Islet precursor cell (in vitro differentiated cells): ENCODE results near the gene LGALS3BP.

Experiments used
- DNase-seq: peaks from one replicate; pipeline ENCODE4 v3.0.0-alpha.2; 2018

LGALS3BP gene

GRCh38 chr17:78999056-78999768, 19.5 kb upstream of the LGALS3BP start:
- peak; percentile 45 for DNase-seq

DNA sequence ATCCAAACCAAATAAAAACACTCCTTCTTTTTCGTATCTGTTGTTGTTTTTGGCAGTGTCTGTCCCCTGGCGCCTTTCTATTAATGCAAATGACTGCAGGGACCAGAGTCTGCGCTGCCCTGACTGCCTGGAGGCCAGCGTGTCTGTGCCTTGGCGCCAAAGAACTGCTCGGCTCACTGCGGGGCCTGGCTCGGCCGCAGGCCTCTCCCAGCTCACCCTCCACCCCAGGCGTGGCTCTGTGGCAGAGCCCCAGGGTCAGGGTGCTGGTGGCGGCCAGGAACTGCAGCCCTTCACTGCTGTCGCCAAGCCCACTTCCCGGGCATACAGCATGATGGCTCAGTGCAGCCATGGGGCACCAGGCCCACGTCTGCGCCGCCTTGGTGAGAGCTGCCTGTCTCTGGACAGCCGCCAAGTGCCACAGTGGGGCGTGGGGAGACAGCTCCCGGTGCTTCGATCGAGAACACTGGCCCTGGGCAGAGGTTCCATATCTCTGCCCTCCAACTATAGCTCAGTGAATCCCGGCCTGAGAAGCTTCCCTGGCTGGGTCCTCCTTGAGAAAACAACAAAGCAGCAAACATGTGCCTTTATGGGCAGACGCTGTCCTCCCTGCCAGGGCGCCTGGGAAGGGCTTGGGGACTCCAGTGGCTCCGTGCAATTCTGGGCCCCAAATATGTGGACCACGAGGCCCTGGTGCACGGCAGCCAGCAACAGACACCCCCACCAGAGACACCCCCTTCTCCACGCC, 18.8 kb upstream of the LGALS3BP start:
- peak; percentile 53 for DNase-seq

- DNase-seq = peak; percentile 43
Observed at GRCh38 chr17:78997881-78998280, 18.2 kb upstream of the LGALS3BP start.

GRCh38 chr17:78997231-78997741, 17.6 kb upstream of the LGALS3BP start:
- no peak for DNase-seq

GRCh38 chr17:78996781-78997201, 17.1 kb upstream of the LGALS3BP start:
- DNase-seq = peak; percentile 52

DNA sequence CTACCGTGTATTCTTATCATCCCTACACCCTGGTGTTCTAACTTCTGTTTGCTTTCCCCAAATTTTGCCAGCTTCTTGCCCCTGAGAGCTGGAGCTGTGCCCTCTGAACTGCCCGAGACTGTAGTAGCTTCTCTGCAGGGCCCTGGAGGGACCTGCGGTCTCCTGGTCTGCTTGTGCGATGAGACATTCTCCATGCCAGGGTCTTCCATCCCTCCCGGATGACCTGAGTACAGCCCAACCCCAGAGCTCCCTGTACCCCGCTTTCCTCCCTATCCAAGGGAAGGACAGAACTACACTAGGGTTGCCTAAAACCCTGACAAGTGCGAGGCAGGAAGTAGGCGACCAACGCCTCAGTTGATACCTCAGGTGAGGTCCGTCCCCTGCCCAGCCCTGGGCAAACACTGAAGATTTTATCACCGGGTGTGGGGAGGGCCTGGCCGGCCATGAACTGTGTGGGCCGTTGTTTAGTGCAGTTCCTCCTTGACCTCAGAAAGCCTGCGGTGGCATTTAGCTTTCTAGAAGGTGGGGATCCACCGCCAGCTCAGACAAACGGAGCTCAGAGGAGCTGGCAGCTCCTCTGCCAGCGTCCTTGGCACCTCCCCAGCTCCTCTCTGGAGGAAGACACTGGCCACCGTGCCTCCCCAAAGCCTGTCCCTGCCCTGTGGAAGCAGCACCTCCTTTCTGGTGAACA, 16.2 kb upstream of the LGALS3BP start:
- peak; percentile 46 for DNase-seq

DNA sequence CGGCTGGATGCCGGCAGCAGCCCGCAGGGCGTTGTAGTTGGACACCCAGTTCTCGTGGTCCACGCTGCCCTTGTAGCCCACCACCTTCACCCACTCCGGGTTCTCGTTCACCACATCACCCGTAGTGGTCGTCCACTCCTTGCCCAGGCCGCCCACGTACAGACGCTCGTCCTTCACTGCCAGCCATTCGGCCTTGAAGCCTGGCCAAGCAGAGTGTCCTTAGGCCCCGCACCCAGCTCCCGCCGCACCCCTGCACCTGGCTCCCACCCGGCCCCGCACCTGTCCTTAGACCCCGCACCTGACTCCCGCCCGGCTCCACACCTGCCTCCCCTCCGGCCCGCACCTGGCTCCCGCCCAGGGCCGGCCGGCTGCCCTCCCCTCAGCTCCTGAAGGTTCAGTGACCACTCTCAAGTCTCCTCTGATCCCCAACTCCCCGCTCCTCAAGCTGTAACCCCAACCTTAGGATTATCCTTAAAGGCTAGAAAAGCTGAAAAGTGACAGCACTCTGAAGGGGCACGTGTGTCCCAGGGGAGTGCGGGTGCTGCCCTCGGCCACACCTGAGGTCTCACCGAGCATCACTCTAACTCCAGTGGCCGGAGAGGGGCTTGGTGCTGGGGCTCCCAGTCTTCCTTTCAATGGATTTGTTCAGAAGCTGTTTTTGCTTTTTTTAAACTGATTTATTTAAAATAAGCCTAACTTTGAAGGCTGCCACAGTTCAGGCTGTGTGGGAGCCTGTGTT, 15.5 kb upstream of the LGALS3BP start:
- DNase-seq = peak; percentile 49

DNA sequence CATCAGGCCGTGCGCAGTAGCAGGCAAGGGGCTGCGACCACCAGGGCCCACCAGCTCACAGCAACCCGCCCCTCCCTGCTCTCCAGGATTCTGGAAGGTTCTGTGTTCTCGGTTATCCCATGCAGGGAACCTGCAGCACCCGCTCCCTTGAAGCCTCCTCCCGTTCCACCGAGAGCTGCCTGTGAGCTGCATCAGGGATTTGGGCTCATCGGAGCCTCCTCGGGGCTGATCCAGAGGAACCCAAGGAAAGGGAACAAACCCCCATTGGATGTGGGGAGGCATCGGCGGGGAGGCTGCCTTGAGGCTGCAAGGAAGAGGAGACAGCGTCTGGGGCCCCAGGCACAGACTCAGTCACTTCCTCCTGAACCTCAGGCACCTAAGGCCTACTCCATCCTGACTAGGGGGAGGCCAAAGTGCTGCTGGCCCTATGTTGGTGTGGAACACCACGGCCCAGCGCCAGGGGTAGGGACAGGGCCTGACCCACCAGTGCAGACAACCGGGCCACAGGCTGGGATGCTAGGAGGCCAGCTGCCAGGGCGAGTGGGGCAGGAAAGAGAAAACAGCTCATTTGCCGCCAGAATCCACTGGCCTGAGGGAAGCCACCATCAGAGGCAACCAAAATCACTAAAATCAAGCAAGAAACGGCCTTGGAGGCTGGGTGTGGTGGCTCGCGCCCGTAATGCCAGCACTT, 14.4 kb upstream of the LGALS3BP start:
- peak; percentile 58 for DNase-seq

DNA sequence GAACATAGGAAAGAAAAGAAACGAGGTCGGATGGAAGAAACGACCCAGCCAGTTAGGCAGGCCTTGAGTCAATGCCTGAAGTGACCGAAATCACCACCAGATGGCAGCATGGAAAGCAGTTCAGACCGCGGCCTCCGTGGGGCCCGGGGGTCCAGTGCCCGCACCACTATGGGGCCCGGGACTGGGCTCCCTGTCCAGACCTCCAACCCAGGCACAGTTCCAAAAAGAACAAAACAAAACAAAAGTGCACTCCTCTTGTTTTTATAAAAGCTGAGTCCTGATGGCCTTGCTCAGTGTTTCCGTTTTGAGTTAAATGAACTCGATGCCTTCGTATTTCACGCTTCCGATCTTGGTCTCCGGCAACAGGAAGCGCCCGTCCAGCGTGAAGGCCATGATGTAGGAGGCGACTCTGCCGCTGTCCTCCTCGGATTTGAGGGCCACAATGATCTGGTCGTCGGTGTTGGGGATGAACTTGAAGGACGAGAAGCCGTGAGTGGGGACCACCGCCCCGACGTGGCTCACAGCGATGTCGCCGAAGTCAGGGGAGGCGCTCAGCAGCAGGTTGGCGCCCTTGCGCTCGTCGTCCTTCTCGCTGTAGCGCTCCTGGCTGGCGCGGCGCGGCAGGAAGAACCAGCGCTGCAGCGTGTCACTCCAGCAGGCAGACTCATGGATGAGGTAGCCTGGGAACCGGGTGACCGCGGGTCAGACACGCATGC, 13.7 kb upstream of the LGALS3BP start:
- DNase-seq = peak; percentile 72

DNA sequence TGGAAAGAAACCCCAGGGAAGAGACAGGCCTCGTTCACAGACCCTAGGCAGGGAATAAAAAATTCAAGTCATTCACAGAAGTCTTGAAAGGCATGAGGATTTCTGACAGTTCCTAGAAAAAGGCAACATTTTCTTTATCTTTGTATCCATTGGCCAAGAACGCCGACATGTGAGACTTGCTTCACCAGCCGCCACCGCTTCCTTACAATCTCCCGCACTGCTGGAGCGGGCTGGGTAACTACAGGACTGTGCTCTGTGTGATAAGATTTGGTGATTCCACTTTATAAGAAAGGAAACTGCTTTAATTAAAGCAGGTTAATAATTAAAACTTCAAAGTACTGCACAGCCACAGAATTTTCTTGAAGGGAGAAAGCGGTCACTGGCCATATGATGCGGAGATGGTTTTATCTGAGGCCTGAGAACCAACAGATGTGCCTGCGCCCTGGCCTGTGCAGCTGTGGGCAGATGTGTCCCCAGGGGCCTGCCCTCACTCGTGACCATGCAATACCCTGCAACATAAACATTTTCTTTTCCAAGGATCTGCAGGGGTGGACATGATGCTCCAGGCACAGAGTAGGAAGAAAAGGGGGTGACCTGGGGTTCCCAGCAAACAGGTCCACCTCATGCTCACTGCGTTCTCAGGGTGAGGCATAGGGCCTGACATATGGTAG, 13.0 kb upstream of the LGALS3BP start:
- DNase-seq = peak; percentile 34

DNA sequence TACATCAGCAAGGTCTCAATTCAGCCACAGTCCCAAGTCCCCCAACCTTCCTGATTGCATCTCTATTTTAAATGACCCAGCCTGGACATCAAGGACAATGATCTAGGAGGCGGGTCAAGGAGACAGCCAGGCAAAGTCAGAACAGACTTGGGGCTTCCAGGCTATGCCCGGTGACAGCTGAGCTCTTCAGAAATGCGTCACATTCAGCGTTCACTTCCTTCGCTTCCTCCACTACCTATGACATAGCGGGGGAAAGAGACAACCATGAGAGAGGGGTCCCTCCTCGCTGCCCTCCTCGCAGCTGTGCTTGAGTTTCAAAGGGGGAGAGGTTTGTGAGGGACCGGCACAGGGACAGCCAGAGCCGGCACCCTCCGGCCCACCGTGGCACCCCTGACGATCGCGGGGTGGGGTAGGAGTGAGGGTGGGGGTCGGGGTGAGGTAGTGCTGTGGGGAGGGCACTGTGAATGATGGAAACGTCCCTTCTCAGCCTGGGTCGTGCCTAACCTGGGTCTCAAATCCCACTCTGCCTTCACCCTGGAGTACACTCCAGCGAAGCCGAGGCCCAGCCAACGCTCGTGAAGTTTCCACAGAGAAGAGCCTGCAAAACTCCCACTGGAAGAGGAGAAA, 12.3 kb upstream of the LGALS3BP start:
- DNase-seq = peak; percentile 39

- DNase-seq = no peak
Observed at GRCh38 chr17:78991017-78991738, 11.5 kb upstream of the LGALS3BP start.

DNA sequence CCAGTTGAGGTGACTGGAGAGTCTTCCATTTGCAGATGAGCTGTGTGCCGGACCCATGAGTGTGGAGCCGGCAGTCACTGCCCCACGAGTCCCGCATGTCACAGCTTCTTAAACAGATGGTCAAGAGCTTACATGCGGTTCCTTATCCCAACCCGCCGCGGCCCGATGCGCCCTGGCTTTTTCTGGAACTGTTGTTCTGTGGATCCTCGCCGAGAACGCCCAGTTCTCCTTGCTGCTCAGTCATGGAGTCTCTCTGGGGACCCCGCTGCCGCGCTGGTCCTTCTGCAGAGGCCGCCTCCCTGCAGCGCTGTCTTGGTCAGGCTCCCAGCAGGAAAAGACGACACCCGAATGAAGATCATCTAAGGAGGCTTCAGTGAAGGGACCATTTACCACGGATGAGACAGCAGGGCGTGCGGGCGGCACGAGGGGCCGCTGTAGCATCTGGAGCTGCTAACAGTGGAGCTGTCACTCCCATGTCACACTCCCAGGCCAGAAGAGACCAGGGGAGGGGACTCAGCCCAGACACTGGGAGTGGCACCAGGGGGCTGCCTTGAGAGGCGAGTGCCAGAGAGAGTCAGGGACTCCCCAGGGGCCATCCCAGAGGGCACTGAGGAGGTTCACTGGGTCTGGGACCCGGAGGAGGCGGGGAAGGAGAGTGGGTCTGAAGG, 10.8 kb upstream of the LGALS3BP start:
- DNase-seq = no peak

GRCh38 chr17:78988152-78988551, 8.4 kb upstream of the LGALS3BP start:
- no peak for DNase-seq

GRCh38 chr17:78986649-78987328, 7.1 kb upstream of the LGALS3BP start:
- no peak for DNase-seq

- no peak for DNase-seq
Observed at GRCh38 chr17:78986048-78986648, 6.4 kb upstream of the LGALS3BP start.

DNA sequence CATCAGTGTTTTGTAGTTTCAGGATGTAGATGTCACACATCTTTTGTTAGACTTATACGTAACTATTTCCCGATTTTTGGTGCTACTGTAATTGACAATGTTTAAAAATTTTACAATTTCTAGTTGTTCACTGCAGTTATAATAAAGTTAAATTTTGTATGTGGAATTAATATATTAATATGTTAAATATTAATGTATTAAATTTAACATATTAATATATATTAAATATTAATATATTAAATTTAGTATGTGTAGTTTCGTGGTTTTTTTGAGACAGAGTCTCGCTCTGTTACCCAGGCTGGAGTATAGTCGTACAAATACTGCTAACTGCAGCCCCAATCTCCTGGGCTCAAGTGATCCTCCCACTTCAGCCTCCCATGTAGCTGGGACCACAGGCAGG, 5.7 kb upstream of the LGALS3BP start:
- no peak for DNase-seq
